IMR-90 (cell line): Measurements from ENCODE around the gene PLA2G2D. TPM values are rescaled to one million over a fixed set of nuclear protein-coding genes. Genes with fewer than 3 reads are reported as not detected.

Experiments used
- ATAC-seq: fragments of 200-7000 bp; cut with Tn5 transposase; 2 replicates; pipeline ENCODE4 v1.9.1; 2020; ENCODE audit warnings: low read depth, mild to moderate bottlenecking, moderate library complexity
- BruUV-seq: library from RNA; stranded (reverse); fragments of 400-500 nt; replicated peaks from 2 replicates; lab custom pipeline; 2021; lab: Mats Ljungman, UMichigan
- CTCF ChIA-PET: fragments of 300-600 bp; formaldehyde crosslinking; extraction: SDS; loops from one replicate; lab custom pipeline; 2021; ENCODE audit warnings: antibody characterized with exemption; lab: Yijun Ruan, JAX
- POLR2A ChIA-PET: fragments of 300-600 bp; sonication (Branson Sonifier 250); formaldehyde crosslinking; loops from one replicate; lab custom pipeline; 2022; ENCODE audit warnings: antibody characterized with exemption; ENCODE audit not compliant: unreplicated experiment; lab: Charles Lee
- DNase-seq: peaks from one replicate; pipeline ENCODE4 v3.0.0; 2013
- H2AFZ ChIP-seq: replicated peaks from 2 replicates; pipeline ENCODE3; 2013; ENCODE audit warnings: low read length, mild to moderate bottlenecking; ENCODE audit not compliant: poor library complexity
- H2AK5ac ChIP-seq: 2 replicates; pipeline ENCODE4 v1.6.1; 2013; ENCODE audit warnings: low read depth, low read length, inconsistent platforms
- H2AK9ac ChIP-seq: replicated peaks from 2 replicates; pipeline ENCODE3; 2013; ENCODE audit warnings: mild to moderate bottlenecking, low read depth, low read length, moderate library complexity; ENCODE audit not compliant: poor library complexity
- H2BK120ac ChIP-seq: 2 replicates; pipeline ENCODE4 v1.6.1; 2013; ENCODE audit warnings: low read depth, low read length, inconsistent platforms
- H2BK15ac ChIP-seq: 3 replicates; pipeline ENCODE4 v1.6.1; 2013; ENCODE audit warnings: low read depth, low read length, inconsistent platforms
- H2BK20ac ChIP-seq: 2 replicates; pipeline ENCODE4 v1.6.1; 2013; ENCODE audit warnings: low read depth, mild to moderate bottlenecking, inconsistent platforms, low read length, moderate library complexity
- H2BK5ac ChIP-seq: 2 replicates; pipeline ENCODE4 v1.6.1; 2013; ENCODE audit warnings: mild to moderate bottlenecking, low read depth, low read length, inconsistent platforms; ENCODE audit not compliant: poor library complexity, severe bottlenecking
- H3K14ac ChIP-seq: replicated peaks from 2 replicates; pipeline ENCODE4 v1.6.1; 2013; ENCODE audit warnings: low read depth, low read length, inconsistent platforms
- H3K18ac ChIP-seq: 2 replicates; pipeline ENCODE4 v1.6.1; 2013; ENCODE audit warnings: low read depth, low read length, control low read depth
- H3K23ac ChIP-seq: 2 replicates; pipeline ENCODE4 v1.6.1; 2013; ENCODE audit warnings: low read depth, low read length, inconsistent platforms
- H3K27ac ChIP-seq: 2 replicates; pipeline ENCODE4 v1.5.1; 2013; ENCODE audit warnings: mild to moderate bottlenecking, control low read depth, low read length; ENCODE audit not compliant: insufficient read depth
- H3K27me3 ChIP-seq: 2 replicates; pipeline ENCODE4 v1.6.1; 2013; ENCODE audit warnings: low read length; ENCODE audit not compliant: control insufficient read depth, insufficient read depth
- H3K36me3 ChIP-seq: 2 replicates; pipeline ENCODE4 v1.6.1; 2013; ENCODE audit warnings: low read length, mixed read lengths; ENCODE audit not compliant: control insufficient read depth, insufficient read depth
- H3K4ac ChIP-seq: 2 replicates; pipeline ENCODE4 v1.6.1; 2013; ENCODE audit warnings: low read depth, low read length, inconsistent platforms
- H3K4me1 ChIP-seq: 2 replicates; pipeline ENCODE4 v1.6.1; 2013; ENCODE audit warnings: low read length, mixed read lengths; ENCODE audit not compliant: control insufficient read depth, insufficient read depth
- H3K4me2 ChIP-seq: 2 replicates; pipeline ENCODE4 v1.6.1; 2013; ENCODE audit warnings: low read depth, mild to moderate bottlenecking, control low read depth, low read length, moderate library complexity
- H3K4me3 ChIP-seq: 2 replicates; pipeline ENCODE4 v1.5.1; 2013; ENCODE audit warnings: low read depth, mild to moderate bottlenecking, control low read depth, low read length, moderate library complexity; ENCODE audit not compliant: insufficient read depth
- H3K56ac ChIP-seq: 2 replicates; pipeline ENCODE4 v1.6.1; 2013; ENCODE audit warnings: low read length, inconsistent platforms; ENCODE audit not compliant: insufficient read depth; ENCODE audit errors: extremely low read depth
- H3K79me1 ChIP-seq, 2 experiments: 2 replicates each; pipeline ENCODE4 v1.6.1; 2013; ENCODE audit warnings: low read length in 2 of 2, inconsistent platforms in 1 of 2, low read depth in 1 of 2
- H3K9ac ChIP-seq: 2 replicates; pipeline ENCODE4 v1.6.1; 2013; ENCODE audit warnings: low read depth, low read length, control low read depth
- H3K9me1 ChIP-seq: 2 replicates; pipeline ENCODE4 v1.6.1; 2013; ENCODE audit warnings: low read length, inconsistent platforms; ENCODE audit not compliant: insufficient read depth
- H3K9me3 ChIP-seq: 2 replicates; pipeline ENCODE4 v1.6.1; 2013; ENCODE audit warnings: low read length; ENCODE audit not compliant: control insufficient read depth, insufficient read depth
- H4K20me1 ChIP-seq: 2 replicates; pipeline ENCODE4 v1.6.1; 2013; ENCODE audit warnings: low read length, inconsistent platforms; ENCODE audit not compliant: insufficient read depth
- H4K5ac ChIP-seq: 2 replicates; pipeline ENCODE4 v1.6.1; 2013; ENCODE audit warnings: mild to moderate bottlenecking, low read depth, low read length, control low read depth
- H4K8ac ChIP-seq, 2 experiments: 2 replicates each; pipeline ENCODE4 v1.6.1; 2013; ENCODE audit warnings: low read depth in 2 of 2, low read length in 2 of 2, control low read depth in 1 of 2, inconsistent platforms in 1 of 2
- H4K91ac ChIP-seq: 2 replicates; pipeline ENCODE4 v1.6.1; 2013; ENCODE audit warnings: low read depth, low read length, inconsistent platforms; ENCODE audit not compliant: insufficient read depth
- ELK1 ChIP-seq: fragments of 150-350 bp; IDR thresholded peaks from 2 replicates; pipeline ENCODE4 v1.6.1; 2016; ENCODE audit warnings: low read depth, mild to moderate bottlenecking, low read length, moderate library complexity, borderline replicate concordance
- FOS ChIP-seq: fragments of 150-350 bp; IDR thresholded peaks from 2 replicates; pipeline ENCODE4 v1.6.1; 2016; ENCODE audit warnings: low read depth, low read length
- MAZ ChIP-seq: IDR thresholded peaks from 2 replicates; pipeline ENCODE4 v1.6.1; 2012; ENCODE audit warnings: low read depth, mild to moderate bottlenecking, low read length, improper control_type of control experiment, moderate library complexity, borderline replicate concordance
- RAD21 ChIP-seq: IDR thresholded peaks from 2 replicates; pipeline ENCODE4 v1.6.1; 2012; ENCODE audit warnings: low read length, improper control_type of control experiment
- RCOR1 ChIP-seq: IDR thresholded peaks from 2 replicates; pipeline ENCODE4 v1.6.1; 2012; ENCODE audit warnings: mild to moderate bottlenecking, low read length, improper control_type of control experiment; ENCODE audit not compliant: insufficient replicate concordance
- RFX5 ChIP-seq: IDR thresholded peaks from 2 replicates; pipeline ENCODE4 v1.8.0; 2012; ENCODE audit warnings: low read depth, mild to moderate bottlenecking, low read length, moderate library complexity
- WGBS, 2 experiments: methylation state at CpG; one replicate each; pipeline versions ENCODE4 v1.1.5 to v1.1.7; 2013; ENCODE audit warnings: missing lambda C conversion rate in 2 of 2; ENCODE audit not compliant: insufficient read length in 1 of 2; ENCODE audit errors: extremely low coverage in 2 of 2; 5-methylcytosine and 5-hydroxymethylcytosine counted together
- dilution Hi-C: fragments of 300-500 bp; cut with HindIII; formaldehyde crosslinking; loops from one replicate; pipeline ENCODE4 v1.14.3; 2018; ENCODE audit warnings: low sequenced_read_pairs; ENCODE audit not compliant: unreplicated experiment
- in situ Hi-C: fragments of 300-500 bp; cut with MboI; formaldehyde crosslinking; loops from 3 replicates; pipeline ENCODE4 v1.14.3; 2019; ENCODE audit warnings: low sequenced_read_pairs, inconsistent platforms, mixed read lengths
- intact Hi-C: fragments of 100-400 bp; cut with micrococcal nuclease; formaldehyde crosslinking; loops from 2 replicates; pipeline ENCODE4 v1.10.0; 2022
- polyA plus RNA-seq, 3 experiments: library from polyadenylated mRNA; depleted of rRNA; stranded (reverse); fragments of >200 nt; gene quantifications; 2 replicates each; pipeline ENCODE4 v1.2.3, GENCODE V29; 2012; ENCODE audit warnings: low replicate concordance in 1 of 3
- total RNA-seq: library from RNA; depleted of rRNA; stranded (reverse); fragments of >200 nt; gene quantifications from 2 replicates; pipeline ENCODE4 v1.2.3, GENCODE V29; 2012
- TF ChIP-seq, protein P1 (sequence below): conservative IDR thresholded peaks from 2 replicates; pipeline ENCODE4 v1.5.1; 2012; ENCODE audit warnings: mild to moderate bottlenecking, low read depth, low read length, improper control_type of control experiment

Gene PLA2G2D
- total and polyA plus RNA-seq, 2 of the 4 experiments (the other 2 are of a cell fraction), result not detected

DNA sequence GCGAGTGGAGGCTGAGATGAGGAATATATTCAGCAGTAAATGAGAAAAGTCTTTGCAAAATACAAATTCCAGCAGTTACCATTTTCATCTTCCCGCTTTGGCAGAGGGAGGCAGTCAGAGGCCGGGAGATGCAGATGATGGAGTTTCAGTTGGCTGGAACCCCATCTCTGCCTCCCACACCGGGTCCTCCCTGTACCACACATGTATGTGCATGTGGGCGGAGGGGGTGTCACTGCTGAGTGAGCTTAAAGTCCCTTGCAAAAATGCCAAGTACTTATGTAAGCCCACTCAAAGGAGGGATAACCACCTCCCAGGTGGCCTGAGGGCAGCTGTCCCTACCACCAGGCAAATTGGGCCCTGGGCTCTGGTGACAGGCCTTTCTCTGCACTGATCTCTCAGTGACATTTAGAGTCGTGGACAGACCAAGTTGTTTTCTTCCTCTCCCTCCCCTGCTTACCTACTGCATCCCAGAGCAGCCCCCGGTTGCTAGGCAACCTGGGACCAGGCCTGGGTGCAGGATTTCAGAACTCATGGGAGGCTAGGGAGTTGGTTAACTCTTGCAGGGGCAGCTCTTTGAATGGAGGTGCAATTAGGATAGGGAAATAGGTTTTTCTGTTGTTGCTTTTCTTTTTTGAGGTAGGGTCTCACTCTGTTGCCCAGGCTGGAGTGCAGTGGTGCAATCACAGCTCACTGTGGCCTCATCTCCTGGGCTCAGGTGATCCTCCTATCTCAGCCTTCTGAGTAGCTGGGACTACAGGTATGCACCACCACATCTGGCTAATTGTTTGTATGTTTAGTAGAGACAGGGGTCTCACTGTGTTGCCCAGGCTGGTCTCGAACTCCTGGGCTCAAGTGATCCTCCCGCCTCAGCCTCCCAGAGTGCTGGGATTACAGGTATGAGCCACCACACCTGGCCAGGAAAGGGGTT is 49.5 kb upstream of the PLA2G2D start (continued):
- no peak for TF ChIP-seq ELK1

DNA sequence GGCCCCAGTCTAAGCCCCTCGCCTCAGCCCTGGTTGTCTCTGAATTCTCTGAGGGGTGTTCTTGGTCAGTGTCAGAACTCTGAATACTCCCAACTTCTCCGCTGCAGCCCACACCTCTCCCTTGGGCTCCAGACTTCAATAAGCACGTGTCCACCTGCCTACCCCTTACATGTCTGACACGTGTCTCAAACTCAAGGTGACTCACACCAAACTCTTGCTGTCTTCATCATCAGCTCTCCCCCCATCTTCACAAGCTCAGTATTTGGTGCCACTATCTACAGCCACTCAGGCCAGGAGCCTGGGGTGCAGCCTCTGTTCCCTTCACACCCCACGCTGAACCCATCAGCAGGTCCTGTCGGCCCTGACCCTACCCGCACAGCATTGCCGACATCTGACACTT is 47.8 kb upstream of the PLA2G2D start:
- no peaks in the 10 kb centered on the region for H3K79me1 ChIP-seq
- POLR2A ChIA-PET, result no interaction called here
- CTCF ChIA-PET, result no interaction called here

More for the DNA sequence above, 47.8 kb upstream of the PLA2G2D start:
- Histone ChIP-seq H2AK9ac (no peak overlapping the region), H3K56ac (no peak overlapping the region), H2AFZ (no peak overlapping the region), H2BK120ac (no peak overlapping the region), H2AK5ac (no peak overlapping the region), H3K4me1 (no peaks in the 10 kb centered on the region; the same call in 1 of the 2 replicates), H3K4me2 (no peak overlapping the region), H4K91ac (no peak overlapping the region), H4K20me1 (no peaks in the 10 kb centered on the region), H3K18ac (no peak overlapping the region), H2BK5ac (no peak overlapping the region), H3K36me3 (no peaks in the 10 kb centered on the region), H3K23ac (no peak overlapping the region), H4K5ac (no peak overlapping the region), H3K9ac (no peak overlapping the region), H3K9me1 (no peaks in the 10 kb centered on the region), H3K14ac (no peak overlapping the region), H3K27me3 (peaks cover 16% of the 10 kb centered on the region), H3K27ac (no peak overlapping the region), H3K4me3 (no peak overlapping the region), H3K4ac (no peak overlapping the region), H4K8ac (no peak overlapping the region), H3K9me3 (no peaks in the 10 kb centered on the region), H2BK20ac (no peak overlapping the region), H2BK15ac (no peak overlapping the region)
- no TSS peak for BruUV-seq
- intact Hi-C loops, result no loop called here
- no peak for DNase-seq
- ATAC-seq, result no peak
- dilution Hi-C loops, result no loop called here
- TF ChIP-seq RAD21 (no peak), ELK1 (no peak), RCOR1 (no peak), RFX5 (no peak), FOS (no peak), MAZ (no peak)
- TF ChIP-seq, protein P1, sequence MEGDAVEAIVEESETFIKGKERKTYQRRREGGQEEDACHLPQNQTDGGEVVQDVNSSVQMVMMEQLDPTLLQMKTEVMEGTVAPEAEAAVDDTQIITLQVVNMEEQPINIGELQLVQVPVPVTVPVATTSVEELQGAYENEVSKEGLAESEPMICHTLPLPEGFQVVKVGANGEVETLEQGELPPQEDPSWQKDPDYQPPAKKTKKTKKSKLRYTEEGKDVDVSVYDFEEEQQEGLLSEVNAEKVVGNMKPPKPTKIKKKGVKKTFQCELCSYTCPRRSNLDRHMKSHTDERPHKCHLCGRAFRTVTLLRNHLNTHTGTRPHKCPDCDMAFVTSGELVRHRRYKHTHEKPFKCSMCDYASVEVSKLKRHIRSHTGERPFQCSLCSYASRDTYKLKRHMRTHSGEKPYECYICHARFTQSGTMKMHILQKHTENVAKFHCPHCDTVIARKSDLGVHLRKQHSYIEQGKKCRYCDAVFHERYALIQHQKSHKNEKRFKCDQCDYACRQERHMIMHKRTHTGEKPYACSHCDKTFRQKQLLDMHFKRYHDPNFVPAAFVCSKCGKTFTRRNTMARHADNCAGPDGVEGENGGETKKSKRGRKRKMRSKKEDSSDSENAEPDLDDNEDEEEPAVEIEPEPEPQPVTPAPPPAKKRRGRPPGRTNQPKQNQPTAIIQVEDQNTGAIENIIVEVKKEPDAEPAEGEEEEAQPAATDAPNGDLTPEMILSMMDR, result no peak
- WGBS, 2 experiments, result 54% methylated on average over 7 of the region's 8 CpGs; no CpG with 5 or more reads in 1 of the 2 experiments
- in situ Hi-C loops, result no loop called here
